Posterior vena cava (tissue), 2 donors: ENCODE results near the gene HIVEP3. TPM values are rescaled to one million over a fixed set of nuclear protein-coding genes. Genes with fewer than 3 reads are reported as not detected.

Experiments
- DNase-seq: peaks from one replicate; pipeline ENCODE4 v3.0.0-alpha.2; 2020; ENCODE audit warnings: low spot score
- intact Hi-C, 2 donors: fragments of 100-400 bp; cut with DNase I; formaldehyde crosslinking; loops; one replicate each; pipeline versions ENCODE4 v1.14.1 to v1.14.2; 2022 to 2023
- total RNA-seq, 2 donors: library from RNA; stranded (reverse); fragmentation: NEBNext Ultra II Directional; extraction: Animal tissue kit (Norgen Biotek cat#: 25700); gene quantifications; one replicate each; pipeline ENCODE4 v1.2.1, GENCODE V29; 2021
- donor health status: DM: yes; HTN: yes; CAD: no.
- donor health status: DM: yes; HTN: yes; CAD: no.

The HIVEP3 gene
- total RNA-seq, 2 donors from 2014 or later = 4.1 to 5.5 TPM

- no peak for DNase-seq
- intact Hi-C loops = no loop called here
Measured at GRCh38 chr1:41859686-41860085, 59.0 kb downstream of the HIVEP3 start.

DNA sequence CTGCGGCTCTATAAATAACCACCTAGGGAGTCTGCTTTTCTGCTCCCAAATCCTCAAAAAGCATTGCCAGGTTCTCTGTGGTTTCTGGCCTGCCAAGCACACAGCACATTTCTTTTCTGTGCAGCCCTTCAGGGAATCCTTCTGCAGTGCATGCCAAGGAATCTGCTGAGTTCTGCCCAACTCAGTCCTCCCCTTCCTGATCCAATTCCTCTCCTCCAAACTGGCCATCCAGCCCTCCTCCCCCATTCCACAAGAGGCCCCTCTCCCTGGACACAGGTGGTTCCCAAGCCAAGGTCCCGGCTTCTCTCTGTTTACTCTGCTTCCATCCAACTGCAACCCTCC lies 61.8 kb downstream of the HIVEP3 start:
- intact Hi-C loops = no loop called here
- DNase-seq = no peak

DNA sequence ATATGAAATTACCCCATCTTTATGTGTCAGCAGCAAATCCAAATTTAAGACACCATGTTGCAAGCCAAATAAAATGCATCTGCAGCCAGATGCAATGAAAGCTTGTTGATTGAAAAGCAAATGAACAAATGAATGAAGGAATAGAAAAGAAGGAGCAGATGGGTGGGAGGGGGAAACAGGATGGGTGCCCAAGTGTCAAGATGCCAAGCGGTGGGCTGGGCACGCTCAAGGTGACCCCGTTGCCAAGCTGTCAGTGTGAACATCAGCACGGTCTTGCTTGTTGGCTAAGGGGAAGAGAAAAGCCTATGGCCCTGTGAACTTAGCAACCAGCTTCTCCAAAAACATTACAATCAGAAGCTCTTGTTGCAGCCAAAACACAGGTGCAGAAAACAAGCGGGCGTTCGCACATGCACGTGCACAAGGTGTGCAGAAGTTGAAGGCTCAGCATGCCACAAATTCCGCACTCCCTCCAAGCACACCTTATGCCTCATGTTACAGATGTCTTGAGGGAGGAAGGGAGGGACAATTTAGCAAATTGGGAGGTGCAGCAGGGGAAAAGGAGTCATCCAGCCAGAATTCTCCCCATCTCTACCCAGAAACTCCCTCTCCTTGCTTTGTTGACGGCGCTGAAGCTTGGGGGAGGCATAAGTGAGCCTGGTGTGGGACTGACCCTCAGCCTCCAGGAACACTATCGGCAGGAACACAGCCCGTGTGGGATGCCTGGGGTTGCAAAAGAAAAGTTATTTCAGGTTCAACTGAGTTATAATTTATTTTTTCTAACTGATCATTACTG lies 62.4 kb downstream of the HIVEP3 start:
- DNase-seq = no peak
- intact Hi-C loops = no loop called here

GRCh38 chr1:41855713-41856112 lies 63.0 kb downstream of the HIVEP3 start:
- intact Hi-C loops = no loop called here
- DNase-seq = no peak

GRCh38 chr1:41853907-41854306 lies 64.8 kb downstream of the HIVEP3 start:
- intact Hi-C loops = no loop called here
- DNase-seq = no peak

DNA sequence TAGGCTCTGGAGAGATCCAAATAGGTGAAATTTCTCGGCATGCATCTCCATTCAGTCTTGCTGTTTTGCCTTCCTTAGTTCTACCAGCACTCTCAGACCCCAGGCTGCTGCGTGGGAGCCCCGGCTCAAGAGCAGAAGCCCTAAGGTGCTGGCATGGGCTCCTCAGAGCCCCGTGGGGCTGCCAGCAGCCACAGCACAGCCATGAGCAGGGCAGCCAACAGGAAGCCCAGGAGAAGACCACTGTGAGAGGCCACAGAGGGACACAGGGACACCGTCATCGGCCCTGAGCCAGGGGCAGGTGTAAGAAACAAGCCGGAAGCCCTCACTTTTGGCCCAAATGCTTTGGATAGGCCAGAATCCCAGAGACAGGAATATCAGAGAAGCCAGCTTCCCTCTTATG lies 66.6 kb downstream of the HIVEP3 start:
- DNase-seq = no peak
- intact Hi-C loops = no loop called here

DNA sequence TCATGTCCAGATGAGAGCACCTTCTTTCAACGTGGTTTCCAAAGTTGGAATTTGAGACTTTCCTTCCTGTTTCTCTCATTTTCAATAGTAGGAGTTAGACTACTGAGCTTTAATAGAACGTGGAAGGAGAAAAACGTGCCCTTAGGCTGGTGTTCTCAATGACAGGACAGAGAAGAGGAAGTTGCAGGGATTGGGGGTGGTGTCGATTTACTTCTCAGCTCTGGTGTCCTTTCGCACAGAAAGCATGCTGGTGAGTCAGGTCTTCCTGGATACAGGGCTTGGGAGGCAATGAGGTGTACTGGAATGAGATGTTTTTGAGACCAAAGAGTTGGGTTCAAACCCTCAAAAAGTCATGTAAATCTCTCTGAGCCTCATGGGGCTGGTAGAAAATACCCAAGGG lies 67.1 kb downstream of the HIVEP3 start:
- no peak for DNase-seq
- intact Hi-C loops = no loop called here

DNA sequence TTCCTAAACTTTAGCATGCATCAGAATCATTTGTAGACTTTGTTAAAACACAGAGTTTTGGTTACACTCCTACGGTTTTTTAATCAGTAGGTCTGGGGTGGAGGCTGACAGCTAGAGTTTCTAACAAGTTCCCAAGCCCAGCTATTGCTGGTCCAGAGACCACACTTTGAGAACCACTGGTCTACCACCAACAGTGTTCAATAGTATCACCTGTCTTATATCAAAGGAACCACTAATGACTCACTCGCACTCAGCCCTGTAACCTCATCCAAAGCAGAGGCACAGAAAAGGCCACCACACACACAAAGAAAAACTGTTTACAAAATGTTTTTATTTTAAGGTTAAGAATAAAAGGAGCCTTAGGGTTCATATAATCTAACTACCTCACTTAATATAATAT lies 68.7 kb downstream of the HIVEP3 start:
- DNase-seq = no peak
- intact Hi-C loops = no loop called here

DNA sequence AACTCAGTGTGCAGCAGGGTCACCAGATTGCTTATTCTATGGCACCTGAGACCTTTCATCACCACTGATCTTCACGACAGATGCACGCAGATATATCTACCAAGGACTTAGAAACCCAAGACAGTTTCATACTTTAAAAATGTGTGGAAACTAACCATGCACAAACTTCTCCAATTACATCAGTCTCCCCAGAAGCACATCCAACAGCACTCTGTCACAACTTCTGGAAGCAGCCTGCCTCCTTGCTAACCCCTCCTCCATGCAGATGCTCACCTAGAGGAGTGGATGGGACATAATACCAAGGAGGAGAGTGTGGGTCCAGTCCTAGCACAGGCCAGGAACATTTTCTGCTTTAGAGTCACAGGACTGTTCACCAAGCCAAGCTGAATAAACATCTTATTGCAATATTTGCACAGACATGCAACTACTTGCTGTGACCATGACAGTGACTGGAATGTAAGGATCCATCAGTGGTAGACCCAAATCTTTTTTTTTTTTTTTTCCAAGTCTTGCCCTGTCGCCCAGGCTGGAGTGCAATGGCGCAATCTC lies 69.4 kb downstream of the HIVEP3 start:
- no peak for DNase-seq
- intact Hi-C loops = no loop called here

DNA sequence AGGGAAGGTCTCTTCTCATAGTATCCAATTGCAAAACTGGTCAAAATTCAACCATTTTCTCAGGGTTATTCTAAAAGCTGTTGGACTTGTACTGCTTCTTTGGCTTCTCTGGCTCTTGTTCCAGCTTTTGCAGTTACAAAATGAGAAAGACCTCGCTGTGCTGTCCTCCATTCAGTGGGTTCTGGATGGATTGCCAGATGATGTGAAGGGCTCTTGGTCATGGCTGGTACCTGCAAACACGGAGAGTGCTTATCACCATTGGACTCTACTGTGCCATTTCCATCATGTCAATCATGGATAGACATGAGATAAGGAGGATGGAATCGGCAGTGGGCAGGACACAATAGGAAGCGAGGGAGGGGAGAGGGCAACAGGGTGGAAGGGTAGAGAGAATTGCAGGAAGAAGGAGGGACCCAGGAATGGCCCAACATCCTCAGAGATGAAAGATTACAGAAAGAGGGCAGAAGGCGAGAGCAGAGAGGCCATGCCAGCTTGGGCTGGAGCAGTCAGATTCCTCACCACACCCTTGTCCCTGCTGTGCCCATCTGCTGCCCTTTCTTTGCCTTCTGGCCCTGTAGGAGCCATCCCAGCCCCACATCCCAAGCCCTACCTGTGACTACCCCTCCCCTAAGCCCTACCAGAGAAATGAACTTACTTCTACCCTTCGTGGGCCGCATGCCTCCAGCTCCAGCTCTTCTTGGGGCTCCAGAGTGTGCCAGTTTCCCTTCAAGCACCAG lies 70.3 kb downstream of the HIVEP3 start:
- DNase-seq = no peak
- intact Hi-C loops = no loop called here

GRCh38 chr1:41847733-41848132 lies 71.0 kb downstream of the HIVEP3 start:
- intact Hi-C loops = no loop called here
- no peak for DNase-seq

- no peak for DNase-seq
- intact Hi-C loops = no loop called here
Measured at GRCh38 chr1:41846625-41847405, 71.9 kb downstream of the HIVEP3 start.

DNA sequence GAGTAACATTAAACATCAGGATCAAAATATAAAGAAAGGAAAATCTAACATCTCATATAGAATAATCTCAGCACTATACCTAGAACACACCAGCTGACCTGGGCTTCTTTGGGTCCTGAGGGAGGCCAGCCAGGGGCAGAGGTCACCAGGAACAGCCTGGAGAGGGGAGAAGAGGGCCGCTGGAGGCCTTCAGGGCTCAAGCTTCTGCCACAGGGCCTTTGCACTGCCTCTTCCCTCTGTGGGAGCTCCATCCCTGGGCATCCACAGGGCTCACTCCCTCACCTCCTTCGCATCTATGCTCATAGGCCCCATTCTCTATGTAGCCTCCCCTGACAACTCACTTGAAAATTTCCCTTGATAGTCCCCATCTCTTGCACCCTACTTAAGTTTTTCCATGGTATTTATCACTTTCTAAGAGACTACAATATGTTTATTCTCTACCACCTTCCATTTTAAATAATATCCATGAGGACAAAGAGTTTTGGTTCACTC lies 73.9 kb downstream of the HIVEP3 start:
- intact Hi-C loops = no loop called here

DNA sequence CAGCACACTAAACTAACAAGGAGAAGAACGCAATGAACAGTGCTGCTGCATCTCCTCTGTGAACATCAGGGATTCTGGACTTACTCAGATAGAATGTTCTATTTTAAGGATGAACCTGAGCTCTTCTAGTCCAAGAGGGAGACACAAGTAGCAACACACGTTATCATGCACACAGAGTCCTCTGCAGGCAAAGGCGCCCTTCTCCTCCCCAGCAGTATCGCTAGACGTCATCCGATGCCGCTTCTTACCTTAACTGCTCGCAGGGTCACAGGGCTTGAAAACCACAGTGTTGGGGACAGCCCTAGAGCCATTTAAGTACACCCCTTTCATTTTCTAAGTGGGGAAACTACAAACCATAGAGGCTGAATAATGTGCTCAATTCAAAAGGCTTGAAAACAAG lies 74.5 kb downstream of the HIVEP3 start:
- intact Hi-C loops = no loop called here
- DNase-seq = no peak

More for the DNA sequence above, 73.9 kb downstream of the HIVEP3 start:
- DNase-seq = no peak

- intact Hi-C loops = no loop called here
- no peak for DNase-seq
Measured at GRCh38 chr1:41842993-41843755, 75.5 kb downstream of the HIVEP3 start.

DNA sequence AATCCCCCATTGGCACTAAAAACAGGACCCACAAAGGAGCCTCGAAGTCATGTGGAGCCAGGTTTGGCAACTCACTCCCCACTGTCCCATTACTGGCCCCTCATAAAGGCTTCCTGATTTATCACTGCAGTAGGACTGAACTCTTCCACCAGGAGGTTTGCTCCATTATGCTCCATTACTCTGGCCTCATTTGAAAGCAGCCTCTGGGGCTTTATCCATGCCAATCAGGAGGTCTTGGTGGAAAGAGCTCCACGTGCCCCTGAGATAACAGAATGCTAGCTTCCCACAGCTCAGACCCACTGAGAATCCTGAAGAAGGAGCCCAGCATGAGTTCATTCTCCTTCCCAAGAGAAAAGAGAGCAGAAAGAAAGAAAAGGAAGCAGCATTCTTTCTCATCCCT lies 76.4 kb downstream of the HIVEP3 start:
- no peak for DNase-seq
- intact Hi-C loops = no loop called here

DNA sequence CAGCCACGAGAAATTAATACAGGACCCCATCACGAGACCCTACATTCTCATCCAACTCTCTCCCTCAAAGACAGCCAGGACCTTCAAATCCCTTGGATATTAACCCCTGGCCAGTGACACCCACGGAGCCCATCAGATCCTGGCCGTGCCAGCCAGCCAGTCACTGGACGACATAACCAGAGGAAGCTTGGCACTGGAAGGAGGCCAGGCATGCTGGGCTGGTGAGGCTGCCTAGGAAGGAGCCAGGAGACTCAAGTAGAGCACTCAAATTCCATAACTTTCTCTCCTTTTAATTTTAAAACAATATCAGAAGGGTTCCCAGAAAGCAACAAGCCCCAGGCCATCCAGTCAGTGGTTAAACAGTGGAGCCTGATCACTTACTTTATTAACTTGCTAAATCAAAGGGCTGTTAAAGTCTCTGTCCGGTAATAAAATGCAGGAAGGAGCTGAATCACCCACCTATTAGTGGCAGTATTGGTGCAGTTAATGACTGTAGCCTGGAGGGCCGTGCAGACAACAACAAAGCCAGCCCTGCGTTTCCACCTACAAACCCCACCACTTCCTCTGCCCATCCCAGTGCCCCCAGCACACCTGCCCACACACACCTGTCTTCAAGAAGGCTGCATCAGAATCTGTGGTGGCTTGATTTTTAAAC lies 78.0 kb downstream of the HIVEP3 start:
- intact Hi-C loops = no loop called here
- DNase-seq = no peak

- intact Hi-C loops = no loop called here
- no peak for DNase-seq
Measured at GRCh38 chr1:41838266-41838665, 80.5 kb downstream of the HIVEP3 start.

- intact Hi-C loops = no loop called here
- DNase-seq = no peak
Measured at GRCh38 chr1:41837691-41838090, 81.0 kb downstream of the HIVEP3 start.
